Esophagus squamous epithelium (tissue), 4 donors: ENCODE measurements around the gene UCHL1.

Experiments used
- POLR2A ChIP-seq, 4 donors: fragments of 450-650 bp; IDR thresholded peaks; one replicate each; pipeline ENCODE4 v1.6.1; 2017; ENCODE audit warnings: antibody characterized with exemption in 4 of 4, mild to moderate bottlenecking in 4 of 4, moderate library complexity in 3 of 4
- TF ChIP-seq, protein P1 (sequence below), 6 experiments: fragments of 450-650 bp in 4 of 6; fragments of 200-600 bp in 2 of 6; sonication (generic) in 2 of 6; IDR thresholded peaks; one replicate each; pipeline ENCODE4 v1.5.1; 2016 to 2019; ENCODE audit warnings: antibody characterized with exemption in 6 of 6, mild to moderate bottlenecking in 4 of 6, moderate library complexity in 4 of 6

DNA sequence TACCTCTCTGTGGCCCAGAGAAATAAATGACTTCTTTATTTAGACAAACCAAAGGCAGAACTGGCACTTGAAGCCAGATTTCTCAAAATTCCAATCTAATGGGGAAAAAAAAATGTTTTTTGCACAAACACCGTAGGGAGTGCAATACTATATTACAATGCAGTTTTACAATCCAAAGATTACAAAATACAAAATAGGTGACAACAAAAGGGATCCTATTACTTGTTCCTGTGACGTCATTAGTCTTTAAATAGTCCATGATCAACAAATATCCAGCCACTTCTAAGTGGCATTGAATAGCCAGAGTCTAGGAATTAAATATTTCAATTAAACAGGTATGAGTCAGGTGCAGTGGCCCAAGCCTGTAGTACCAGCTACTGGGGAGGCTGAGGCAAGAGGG, 39.4 kb upstream of the UCHL1 start:
- TF ChIP-seq, protein P1, sequence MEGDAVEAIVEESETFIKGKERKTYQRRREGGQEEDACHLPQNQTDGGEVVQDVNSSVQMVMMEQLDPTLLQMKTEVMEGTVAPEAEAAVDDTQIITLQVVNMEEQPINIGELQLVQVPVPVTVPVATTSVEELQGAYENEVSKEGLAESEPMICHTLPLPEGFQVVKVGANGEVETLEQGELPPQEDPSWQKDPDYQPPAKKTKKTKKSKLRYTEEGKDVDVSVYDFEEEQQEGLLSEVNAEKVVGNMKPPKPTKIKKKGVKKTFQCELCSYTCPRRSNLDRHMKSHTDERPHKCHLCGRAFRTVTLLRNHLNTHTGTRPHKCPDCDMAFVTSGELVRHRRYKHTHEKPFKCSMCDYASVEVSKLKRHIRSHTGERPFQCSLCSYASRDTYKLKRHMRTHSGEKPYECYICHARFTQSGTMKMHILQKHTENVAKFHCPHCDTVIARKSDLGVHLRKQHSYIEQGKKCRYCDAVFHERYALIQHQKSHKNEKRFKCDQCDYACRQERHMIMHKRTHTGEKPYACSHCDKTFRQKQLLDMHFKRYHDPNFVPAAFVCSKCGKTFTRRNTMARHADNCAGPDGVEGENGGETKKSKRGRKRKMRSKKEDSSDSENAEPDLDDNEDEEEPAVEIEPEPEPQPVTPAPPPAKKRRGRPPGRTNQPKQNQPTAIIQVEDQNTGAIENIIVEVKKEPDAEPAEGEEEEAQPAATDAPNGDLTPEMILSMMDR (IDR thresholded peaks at IDR 0.05): no peak
- no peak for TF ChIP-seq POLR2A (IDR thresholded peaks at IDR 0.05)
